Coronary artery (tissue), 2 donors: ENCODE results near the gene LDLRAD4.

Experiments
- DNase-seq: peaks from one replicate; pipeline ENCODE4 v3.0.0-alpha.2; 2017; ENCODE audit warnings: low spot score
- H3K27ac ChIP-seq, 2 donors: fragments of 200-600 bp; sonication (generic); one replicate each; pipeline ENCODE4 v1.5.1; 2016 to 2019
- H3K4me3 ChIP-seq: fragments of 200-600 bp; sonication (generic); 2 replicates; pipeline ENCODE4 v1.5.1; 2016; ENCODE audit warnings: mild to moderate bottlenecking, moderate library complexity
- TF ChIP-seq, protein P1 (sequence below): fragments of 200-600 bp; sonication (generic); IDR thresholded peaks from one replicate; pipeline ENCODE4 v1.5.1; 2019; ENCODE audit warnings: antibody characterized with exemption

The LDLRAD4 gene

GRCh38 chr18:13401404-13401803, 182.8 kb downstream of the LDLRAD4 start:
- no peak overlapping the region for H3K4me3 ChIP-seq
- H3K27ac ChIP-seq = no peak overlapping the region
- TF ChIP-seq, protein P1, sequence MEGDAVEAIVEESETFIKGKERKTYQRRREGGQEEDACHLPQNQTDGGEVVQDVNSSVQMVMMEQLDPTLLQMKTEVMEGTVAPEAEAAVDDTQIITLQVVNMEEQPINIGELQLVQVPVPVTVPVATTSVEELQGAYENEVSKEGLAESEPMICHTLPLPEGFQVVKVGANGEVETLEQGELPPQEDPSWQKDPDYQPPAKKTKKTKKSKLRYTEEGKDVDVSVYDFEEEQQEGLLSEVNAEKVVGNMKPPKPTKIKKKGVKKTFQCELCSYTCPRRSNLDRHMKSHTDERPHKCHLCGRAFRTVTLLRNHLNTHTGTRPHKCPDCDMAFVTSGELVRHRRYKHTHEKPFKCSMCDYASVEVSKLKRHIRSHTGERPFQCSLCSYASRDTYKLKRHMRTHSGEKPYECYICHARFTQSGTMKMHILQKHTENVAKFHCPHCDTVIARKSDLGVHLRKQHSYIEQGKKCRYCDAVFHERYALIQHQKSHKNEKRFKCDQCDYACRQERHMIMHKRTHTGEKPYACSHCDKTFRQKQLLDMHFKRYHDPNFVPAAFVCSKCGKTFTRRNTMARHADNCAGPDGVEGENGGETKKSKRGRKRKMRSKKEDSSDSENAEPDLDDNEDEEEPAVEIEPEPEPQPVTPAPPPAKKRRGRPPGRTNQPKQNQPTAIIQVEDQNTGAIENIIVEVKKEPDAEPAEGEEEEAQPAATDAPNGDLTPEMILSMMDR = no peak
- no peak for DNase-seq

DNA sequence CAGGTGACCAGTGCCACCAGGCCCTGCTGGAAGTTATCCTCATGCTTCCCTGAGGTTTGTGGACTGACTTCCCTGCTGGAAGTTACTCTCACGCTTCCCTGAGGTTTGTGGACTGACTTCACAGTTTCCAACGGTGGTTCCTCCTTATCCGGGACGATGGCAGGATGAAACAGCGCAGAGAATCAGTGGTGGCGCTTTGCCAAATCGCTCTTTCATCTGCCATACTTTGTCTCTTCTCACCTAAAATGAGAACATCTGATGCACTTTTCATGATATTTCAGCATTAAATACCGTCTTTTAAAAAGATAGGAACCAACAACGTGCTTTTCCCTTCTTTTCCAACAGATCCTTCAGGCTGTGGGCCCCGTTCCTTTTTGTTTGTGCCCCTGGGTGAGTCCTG, 183.3 kb downstream of the LDLRAD4 start:
- DNase-seq = no peak
- TF ChIP-seq, protein P1 = no peak
- no peak overlapping the region for H3K4me3 ChIP-seq
- H3K27ac ChIP-seq = no peak overlapping the region

GRCh38 chr18:13403786-13404549, 185.4 kb downstream of the LDLRAD4 start:
- Histone ChIP-seq H3K27ac (no peak overlapping the region), H3K4me3 (no peak overlapping the region)
- no peak for DNase-seq
- TF ChIP-seq, protein P1 = no peak

- no peak for DNase-seq
- Histone ChIP-seq H3K27ac (no peak overlapping the region), H3K4me3 (no peak overlapping the region)
- TF ChIP-seq, protein P1 = no peak
Observed at GRCh38 chr18:13405305-13406038, 186.9 kb downstream of the LDLRAD4 start.

DNA sequence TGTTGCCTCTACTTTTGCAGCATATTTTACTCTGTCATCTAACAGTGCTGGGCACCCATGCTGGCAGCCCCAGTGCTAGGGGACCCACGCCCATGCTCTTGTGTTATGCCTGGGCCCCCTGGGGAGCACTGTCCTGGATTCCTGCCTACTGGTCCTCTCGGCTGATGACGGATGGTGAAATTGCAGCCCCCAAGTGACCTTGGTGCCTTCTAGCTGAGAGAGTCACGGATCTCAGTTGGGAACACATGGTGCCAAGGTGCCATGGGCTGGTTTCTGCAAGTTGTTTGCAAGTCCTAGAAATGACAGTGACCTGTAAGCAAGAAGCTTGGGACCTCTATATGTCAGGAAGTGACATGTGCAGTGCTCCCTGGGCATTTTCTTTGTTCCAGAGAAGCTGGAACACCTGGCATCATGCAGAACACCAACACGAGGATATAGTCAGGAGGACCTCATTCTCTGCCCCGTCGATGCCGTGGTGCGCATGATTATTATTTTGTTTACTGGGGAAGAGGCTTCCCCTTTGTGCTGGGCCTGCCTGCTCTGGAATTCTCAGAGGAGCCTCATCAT, 187.6 kb downstream of the LDLRAD4 start:
- TF ChIP-seq, protein P1 = no peak
- no peak overlapping the region for H3K4me3 ChIP-seq
- no peak for DNase-seq
- no peak overlapping the region for H3K27ac ChIP-seq

DNA sequence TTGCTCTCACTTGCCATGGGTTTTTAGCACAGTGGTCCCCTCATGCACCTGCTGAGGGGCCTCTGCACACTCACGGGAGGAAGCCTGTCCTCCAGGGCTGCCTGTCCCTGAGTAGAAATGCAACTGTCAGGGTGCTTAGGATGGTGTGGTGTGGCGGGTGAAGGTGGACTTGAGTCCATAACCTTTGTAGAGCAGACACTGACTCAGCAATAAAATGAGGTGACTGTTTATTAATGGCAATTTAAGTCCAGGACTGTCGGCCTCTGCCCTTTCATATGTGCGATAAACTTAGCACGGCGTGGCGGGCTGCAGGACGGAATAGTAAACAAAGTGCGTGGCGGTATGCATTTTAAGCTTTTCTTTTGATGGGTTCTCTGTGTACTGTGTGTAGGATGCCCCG, 188.2 kb downstream of the LDLRAD4 start:
- Histone ChIP-seq H3K4me3 (no peak overlapping the region), H3K27ac (no peak overlapping the region)
- TF ChIP-seq, protein P1 = no peak
- no peak for DNase-seq
